Central memory CD4-positive, alpha-beta T cell (primary cell): ENCODE data around the gene NPHP1.
"Not testable (repeated sequence)": the region's sequence is repeated elsewhere in the genome, so short reads cannot be mapped to it uniquely, and the experiment has no call there.

Experiments
- DNase-seq: peaks from one replicate; pipeline ENCODE4 v3.0.0; 2022
- total RNA-seq, 3 experiments: gene quantifications; one replicate each; lab custom pipeline; 2026; lab: John Stamatoyannopoulos, UW

Gene NPHP1
- 0.77 to 1.3 (median 0.82) reads per million in 3 experiments for total RNA-seq

DNA sequence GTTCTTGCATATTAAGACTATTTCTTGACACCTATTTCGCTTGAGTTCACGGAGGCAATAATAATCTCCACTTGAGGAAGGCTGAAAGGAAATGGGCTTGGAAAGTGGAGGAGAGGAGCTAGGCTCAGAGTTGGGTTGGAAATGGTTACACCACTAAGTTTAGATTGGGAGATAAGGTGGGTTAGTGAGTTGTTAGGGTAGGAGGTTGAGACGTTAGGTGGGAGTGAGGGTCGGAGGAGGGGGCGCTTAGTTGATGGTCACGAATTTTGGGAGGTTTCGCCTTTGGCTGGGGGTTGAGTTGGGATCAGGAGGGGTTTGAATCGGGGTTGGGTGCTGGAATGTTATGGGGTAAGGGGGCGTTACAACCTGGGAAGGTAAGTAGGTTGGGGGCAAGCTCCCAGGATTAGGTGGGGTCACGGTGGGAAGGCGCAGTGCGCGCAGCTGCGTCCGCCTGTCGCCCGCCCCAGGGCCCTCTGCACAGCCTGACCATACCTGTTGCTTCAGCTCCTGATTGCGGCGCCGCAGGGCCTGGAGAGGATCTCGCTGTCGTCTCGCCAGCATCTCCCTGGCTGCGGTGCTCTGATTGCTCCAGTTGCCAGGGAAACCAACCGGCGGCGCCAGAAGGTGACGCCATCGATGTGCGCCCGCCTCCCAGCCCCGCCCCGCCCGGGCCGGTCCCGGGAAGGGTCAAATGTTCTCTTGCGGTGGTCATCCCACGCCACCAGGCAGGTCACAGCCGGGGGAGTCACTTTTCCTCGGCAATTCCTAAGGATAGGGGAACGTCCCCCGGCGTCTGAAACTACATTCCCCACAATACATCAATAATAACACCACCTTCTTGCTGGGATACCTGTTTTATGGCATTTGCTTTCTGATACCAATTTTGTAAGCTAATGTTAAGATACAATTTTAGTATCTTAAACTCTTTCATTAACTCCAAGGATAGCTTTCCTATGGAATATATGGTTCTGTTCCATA lies at the start of gene NPHP1:
NPHP1 (minus strand) TSS at position 606 of the 978 bp plus-strand sequence; CDS start at position 561, 45 bp downstream.
- DNase-seq, result peak; percentile 82

DNA sequence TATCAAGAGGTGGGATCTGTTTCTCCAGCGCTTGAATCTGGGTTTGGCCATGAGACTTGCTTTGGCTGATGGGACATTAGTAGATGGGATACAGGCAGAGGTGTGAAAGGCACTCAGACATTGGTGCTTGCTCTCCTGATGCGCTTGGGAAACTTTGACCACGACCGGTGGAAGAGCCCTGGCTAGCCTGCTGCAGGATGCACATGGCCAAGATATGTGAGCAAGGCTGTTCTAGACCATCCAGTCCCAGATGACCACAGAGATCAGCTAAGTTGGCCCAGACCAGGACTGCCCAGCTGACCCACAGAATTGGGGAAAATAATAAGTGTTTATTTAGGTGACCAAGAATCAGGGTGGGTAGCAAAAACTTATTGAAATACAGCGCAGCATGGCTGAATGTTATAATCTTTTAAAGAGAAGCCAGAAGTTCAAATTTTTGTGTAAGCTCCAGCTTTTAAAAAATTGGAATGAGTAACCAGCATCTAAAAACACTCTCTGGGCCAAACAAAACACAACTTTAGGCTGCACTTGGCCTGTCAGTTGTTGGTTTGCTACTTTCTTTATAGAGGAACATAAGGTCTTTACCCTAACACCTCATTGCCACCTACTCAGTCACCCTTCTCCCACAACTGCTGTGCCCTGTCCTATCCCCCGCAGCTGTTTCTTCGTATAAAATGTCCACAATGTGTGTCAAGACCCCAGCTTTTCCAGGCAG lies 43.4 kb upstream of the NPHP1 start:
- not testable (repeated sequence) for DNase-seq

DNA sequence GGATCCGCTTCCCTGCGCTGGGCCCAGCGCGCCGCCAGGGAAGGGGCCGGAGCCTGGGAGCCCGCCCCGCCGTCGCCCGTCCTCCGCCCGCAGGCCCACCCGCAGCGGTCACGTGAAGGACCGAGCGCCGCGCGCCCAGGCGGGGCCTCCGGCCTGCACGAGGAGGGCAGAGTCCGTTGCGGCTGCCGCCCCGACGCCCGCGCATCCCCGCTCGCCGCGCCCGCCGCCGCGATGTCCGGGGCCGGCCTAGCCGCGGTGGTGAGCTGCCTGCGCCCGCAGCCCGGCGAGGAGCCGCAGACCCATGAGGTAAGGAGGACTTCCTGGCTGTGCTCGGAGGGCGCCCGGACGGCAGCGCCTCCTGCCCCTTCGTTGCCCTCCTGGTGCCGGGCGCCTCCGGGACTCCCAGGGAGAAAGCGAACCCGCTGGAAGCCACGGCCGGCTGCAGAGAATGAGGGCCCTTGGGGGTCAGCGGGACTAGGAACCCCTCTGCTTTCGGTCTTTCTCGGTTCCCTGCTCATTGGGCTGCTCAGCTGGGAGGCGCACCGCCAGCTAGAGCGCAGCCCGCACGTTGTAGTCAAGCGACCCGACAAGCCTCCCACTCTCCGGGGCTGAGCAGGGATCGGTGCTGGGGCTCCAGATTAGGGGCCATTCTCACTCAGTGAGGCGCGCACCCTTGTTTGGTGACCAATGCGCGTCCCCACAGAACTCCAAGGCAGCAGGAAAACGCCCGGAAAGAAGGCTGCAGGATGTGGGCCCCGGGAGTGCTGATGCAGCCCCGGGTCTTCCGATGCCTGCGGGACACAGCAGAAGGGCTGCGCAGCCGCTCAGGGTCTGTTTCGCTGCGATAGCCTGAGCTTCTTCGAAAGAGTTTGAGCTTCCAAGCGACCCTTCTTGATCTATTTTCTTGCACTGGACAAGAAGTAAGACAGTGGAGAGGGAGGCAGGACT lies 40.9 kb upstream of the NPHP1 start:
- DNase-seq, result not testable (repeated sequence)

DNA sequence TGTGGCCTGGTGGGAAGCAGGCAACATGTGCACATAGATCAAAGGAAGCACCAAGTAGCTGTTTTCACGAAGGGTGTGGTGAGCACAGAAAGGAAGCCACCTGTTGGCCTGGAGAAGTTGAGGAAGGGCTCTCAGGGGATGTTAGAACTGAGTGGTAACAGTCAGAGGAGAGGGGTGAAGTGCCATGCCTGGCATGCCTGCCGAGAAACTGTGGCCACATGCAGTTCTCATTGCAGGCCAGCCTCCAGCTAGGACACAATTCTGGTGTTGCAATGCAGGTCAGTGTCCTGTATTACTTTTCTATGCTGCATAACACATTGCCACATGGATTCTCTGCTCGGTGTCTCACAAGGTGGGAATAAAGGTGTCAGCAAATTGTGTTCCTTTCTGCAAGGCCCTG lies 38.5 kb upstream of the NPHP1 start:
- not testable (repeated sequence) for DNase-seq

DNA sequence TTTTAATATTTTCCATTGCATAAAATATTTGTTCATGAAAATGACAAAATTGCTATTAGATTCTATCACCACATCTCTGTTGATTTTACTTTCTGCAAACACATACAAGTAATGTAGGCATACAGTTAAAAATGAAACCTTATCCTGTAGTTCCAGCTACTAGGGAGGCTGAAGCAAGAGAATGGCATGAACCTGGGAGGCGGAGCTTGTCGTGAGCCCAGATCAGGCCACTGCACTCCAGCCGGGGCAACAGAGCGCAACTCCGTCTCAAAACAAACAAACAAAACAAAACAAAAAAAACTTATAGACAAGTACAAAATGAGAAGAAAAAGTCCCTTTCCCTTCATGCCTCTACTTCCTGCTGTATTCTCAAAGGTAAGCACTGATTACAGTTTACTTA lies 29.7 kb upstream of the NPHP1 start:
- DNase-seq, result not testable (repeated sequence)

DNA sequence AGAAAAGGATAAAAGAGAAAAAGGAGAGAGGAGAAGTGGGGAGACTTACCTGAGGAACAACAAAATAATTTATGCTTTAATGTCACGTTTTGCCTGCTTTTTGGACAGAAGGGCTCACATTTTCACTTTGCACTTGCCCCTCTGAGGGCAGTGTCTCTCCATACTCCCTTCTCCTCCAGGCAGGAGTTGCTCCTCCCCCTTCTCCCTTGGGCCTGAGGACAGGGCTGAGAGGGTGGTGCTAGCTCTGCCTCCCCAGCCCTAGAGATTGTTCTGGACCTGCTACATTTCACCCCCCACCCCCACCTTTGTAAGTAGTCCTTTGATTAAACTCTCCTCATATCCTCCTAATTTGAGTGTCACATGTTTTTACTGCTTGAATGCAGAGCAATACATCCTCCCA lies 25.1 kb upstream of the NPHP1 start:
- not testable (repeated sequence) for DNase-seq

DNA sequence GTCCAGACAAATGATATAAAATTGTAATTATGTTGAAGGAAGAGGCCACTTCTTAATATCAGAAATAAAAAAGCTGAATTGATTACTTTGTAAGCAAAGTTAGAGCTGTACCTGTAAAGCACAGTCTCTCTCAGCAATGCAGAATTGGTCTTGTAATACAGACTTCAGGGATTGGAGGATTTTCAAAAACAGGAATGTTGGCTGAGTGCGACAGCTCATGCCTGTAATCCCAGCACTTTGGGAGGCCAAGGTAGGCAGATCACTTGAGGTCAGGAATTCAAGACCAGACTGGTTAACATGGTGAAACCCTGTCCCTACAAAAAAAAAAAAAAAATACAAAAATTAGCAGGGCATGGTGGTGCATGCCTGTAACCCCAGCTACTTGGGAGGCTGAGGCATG lies 17.8 kb upstream of the NPHP1 start:
- not testable (repeated sequence) for DNase-seq

DNA sequence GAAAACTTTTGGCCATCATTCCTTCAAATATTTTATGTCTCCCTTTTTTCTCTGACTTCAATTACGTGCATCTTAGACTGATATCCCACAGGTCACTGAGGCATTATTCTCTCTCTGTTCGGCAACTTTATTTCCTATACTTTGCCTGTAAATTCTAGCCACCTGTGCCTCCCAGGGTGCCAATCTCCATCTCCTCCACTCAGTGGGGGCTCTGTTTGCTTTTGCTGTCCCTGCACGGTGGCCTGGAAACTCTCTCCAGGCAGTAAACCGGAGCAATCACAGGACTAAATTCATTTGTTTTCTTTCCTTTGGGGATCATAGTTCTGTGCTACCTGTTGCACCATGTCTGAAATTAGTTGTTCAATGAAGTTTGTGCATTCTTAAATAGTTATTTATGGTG lies 17.1 kb upstream of the NPHP1 start:
- no peak for DNase-seq

DNA sequence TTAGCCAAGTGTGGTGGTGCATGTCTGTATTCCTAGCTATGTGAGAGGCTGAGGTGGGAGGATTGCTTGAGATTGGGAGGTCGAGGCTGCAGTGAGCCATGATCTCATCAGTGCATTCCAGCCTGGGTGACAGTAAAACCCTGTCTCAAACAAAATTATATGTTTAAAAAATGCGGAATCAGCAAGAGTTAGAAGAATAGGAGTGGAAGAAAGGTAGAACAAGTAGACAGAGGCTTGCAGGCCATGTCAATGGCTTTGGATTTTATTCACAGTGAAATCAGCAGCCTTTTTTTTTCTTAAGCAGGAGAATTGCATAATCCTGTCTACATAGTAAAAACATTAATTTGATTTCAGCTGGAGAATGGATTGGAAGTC lies 15.4 kb upstream of the NPHP1 start:
- DNase-seq, result no peak

DNA sequence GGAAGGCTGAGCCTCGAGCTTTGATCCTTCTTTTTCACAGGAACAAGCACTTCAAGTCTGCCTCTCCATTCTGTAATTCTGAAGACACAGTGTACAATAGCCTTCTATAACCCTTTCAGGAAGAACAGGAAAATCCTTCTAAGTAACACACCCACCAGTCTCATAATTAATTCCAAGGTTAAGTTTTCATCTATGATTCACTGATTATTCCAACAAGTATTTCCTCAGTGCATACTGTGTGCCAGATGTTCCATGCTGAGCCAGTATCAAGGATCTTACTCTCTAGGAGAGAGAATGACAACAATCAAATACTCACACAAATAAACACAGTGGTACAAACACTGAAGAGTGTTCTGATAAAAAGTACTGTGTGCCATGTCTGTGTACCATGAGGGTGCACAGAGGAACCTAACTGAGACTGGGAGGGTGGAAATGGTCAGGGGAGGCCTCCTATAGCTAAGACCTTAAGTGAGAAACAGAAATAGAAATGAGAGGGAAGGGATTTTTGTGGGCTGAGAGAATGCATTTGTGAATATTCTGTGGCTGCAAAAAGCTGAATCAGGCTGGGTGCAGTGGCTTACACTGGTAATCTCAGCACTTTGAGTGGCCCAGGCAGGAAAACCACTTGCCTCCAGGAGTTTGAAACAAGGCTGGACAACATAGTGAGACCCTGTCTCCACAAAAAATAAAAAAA lies 14.8 kb upstream of the NPHP1 start:
- no peak for DNase-seq

DNA sequence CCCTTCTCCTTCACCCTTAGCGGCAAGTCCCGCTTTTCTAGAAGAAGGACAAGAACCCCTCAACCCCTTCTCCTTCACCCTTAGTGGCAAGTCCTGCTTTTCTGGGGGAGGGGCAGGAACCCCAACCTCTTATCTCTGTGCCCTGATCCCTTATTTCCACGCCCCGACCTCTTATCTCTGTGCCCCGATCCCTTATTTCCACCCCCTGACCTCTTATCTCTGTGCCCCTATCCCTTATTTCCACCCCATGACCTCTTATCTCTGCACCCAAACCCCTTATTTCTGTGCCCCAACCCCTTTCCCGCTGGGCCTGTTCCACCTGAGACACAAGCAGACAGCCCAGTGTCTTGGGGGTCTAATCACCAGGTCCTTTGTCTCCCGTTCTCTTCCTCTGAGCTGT lies 14.1 kb upstream of the NPHP1 start:
- not testable (repeated sequence) for DNase-seq

DNA sequence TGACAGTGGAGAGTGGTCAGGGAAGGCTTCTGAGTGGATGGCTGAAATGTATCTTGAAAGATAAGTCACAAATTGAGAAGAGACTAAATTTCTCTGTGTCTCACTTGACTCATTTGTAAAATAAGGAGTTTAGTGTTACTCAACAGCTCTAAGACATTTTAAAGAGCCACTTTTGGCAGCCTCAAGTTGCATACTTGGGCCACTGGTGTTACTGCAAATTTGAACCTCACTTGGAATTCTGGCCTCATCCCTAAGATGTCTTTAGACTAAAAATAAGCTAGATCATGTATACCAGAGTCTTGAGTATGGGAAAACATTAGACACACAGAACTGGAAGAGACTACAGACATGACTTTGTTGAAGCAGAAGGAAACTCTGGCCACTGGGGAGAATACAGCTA lies 12.0 kb upstream of the NPHP1 start:
- DNase-seq, result no peak

DNA sequence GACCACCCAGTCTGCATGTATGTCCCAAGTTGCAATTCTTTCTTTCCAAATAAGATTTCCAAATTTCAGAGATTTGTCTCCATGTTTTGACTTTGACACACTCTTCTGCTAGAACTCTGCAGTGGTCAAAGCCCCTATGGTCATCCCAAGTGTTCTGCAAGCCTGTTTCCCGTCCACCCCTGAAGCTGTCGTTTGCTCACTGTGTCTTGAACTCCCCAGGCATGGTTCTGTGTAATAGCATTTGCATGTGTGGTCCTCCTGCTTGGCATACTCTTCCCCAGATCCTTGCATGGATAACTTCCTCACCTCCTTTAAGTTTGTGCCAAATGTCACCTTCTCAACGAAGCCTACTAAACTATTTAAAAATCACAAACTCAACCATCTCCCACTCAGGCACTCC lies 11.4 kb upstream of the NPHP1 start:
- no peak for DNase-seq

DNA sequence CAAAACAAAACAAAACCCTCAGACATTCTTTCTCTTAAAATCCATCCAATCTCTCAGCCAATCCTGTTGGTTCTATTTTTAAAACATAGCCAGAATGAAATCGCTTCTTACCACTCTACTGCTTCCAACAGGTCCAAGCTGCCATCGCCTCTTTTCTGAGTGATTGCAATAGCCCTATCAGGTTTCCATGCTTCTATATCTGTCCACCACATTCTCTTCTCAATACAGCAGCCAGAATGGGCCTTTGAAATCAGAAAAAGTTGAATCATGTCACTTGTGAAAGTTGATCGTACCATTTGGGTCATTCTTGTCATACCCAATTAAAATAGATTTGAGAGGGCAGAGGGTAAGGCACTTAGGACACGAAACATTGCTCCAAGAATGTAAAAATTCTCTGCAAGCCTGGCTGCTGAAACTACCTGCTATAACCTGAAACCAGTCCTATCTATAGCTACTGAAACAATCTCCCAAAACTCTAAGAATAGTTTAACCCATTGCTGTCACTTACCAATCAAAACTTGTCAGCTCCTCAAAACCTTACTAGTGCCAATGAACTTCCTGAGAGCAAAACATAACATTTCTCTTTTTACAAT lies 10.8 kb upstream of the NPHP1 start:
- DNase-seq, result no peak

DNA sequence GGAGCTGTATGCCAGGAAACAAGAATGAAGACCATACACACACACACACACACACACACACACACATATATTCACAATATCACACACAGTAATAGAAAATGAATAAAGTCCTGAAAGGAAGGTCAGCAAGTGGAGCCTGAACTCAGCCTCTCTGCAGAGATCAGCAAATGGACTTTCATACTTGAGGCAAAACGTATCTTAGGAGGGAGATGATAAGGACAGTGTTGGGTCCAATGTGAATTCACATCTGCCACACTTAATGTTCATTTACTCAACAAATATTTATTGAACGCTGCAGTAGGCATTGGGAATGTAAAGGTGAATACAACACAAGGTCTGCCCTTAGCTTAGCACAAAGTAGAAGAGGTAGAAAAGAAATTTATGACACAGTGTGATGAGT lies 10.3 kb upstream of the NPHP1 start:
- DNase-seq, result no peak

DNA sequence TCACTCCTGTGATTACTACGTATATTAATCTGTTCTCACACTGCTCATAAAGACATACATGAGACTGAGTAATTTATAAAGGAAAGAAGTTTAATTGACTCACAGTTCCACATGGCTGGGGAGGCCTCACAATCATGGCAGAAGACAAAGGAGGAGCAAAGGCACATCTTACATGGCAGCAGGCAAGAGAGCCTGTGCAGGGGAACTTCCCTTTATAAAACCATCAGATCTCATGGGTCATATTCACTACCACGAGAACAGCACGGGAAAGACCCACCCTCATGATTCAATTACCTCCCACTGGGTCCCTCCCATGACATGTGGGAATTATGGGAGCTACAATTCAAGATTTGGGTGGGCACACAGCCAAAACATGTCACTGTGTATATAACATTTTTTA lies 8.7 kb upstream of the NPHP1 start:
- DNase-seq, result not testable (repeated sequence)

DNA sequence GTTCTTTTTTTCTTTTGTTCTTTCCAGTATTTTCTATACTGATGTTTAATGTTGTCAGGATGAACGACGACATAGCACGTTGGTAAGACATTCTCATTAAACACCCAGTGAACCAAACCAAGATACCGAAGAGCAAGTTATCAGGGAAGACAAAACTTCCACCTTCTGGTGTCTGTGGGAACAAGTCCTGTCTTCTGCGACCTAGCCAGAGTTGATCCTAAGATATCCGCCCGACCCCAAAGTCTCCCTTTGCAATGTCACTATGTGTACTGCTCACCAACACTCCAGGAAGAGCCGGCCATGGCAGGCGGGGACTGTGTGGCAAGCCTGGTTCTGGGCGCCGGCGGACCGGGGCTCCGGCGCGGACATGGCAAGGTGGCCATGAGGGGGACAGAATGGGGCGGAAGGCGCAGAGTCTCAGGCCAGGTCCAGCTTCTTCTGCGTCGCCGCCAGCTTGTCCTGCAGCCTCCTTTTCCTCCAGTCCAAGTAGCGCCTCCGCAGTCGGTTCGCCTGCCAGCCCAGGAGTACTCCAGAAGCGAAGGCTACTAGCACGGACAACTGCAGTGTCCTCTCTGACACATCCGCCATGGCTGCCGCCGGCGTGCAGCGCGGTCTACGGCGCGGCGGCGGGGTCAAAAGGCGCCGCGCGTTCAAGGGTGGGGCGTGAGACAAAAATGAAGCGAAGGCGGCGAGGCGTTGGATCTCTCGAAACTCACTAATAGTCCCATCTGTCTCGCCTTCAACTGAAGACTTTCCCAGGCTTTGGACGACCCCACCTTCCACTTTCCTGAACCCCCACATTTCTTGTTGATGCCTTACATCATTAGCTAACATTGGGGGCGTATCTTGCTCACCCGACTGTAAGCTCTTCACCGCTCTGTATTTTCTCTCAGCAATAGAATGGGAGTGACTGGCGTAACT lies 7.4 kb upstream of the NPHP1 start, which contains the start of gene MTLN:
MTLN (minus strand) TSS at position 610 of the 921 bp plus-strand sequence; CDS start at position 588, 22 bp downstream.
- DNase-seq, result peak; percentile 78

DNA sequence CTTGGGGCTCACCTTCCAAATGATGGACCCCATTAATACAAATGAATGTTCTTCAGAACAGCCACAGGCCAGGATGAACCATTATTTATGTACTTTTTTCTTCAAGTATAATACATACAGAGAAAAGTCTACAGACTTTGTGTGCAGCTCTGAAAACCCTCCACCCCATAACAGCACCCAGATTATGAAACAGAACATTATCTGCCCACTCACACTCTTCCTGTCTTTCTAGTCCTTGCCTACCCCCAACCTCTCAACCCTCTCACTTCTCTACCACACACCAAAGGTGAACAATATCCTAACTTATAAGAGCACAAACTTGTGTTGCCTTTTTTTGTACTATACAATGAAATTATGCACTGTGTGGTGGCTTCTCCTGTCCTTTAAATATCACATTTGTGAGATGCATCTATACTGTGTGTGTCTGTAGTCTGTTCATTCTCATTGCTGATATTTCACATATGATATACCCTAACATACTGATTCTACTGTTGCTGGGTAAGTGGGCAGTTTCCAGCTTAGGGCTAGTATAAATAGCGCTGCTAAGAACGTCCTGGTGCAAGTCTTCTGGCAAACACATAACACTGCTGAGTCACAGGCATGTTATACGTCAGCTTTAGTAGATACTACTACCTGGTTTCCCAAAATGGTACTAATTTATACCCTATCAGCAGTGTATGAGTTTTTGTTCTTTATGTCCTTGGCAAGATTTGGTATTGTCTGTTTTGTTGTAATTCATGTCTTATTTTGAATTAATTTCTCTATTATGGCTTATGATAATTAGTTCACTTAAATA lies 1.0 kb upstream of the NPHP1 start:
- DNase-seq, result no peak

DNA sequence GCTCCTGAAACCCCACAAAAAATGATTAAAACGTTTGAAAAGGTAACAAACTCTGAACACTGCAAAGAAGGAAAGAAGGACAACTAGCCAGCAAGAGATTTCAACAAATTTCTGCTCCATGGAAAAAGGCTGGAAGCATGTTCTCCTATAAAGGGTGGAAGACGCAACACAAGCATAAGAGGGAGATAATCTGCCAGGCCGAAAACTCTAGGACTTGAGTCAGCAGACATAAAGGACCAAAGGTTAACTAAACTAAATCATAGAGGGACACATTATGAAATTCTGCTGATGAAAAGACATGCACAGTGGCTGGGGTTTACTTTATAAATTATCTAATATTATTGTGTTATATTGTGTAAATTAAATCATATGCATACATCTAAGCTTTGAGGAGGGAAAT lies 6.8 kb downstream of the NPHP1 start:
- no peak for DNase-seq
